Thyroid gland (tissue), 4 donors: Measurements from ENCODE around the gene RTCB.
"Not testable (repeated sequence)": the region's sequence is repeated elsewhere in the genome, so short reads cannot be mapped to it uniquely, and the experiment has no call there.

Experiments used
- POLR2A ChIP-seq, 2 donors: fragments of 450-650 bp; IDR thresholded peaks; one replicate each; pipeline ENCODE4 v1.6.1; 2017; ENCODE audit warnings: antibody characterized with exemption in 2 of 2, mild to moderate bottlenecking in 2 of 2, moderate library complexity in 1 of 2
- TF ChIP-seq, protein P1 (sequence below), 6 experiments: fragments of 200-600 bp in 3 of 6; fragments of 450-650 bp in 3 of 6; sonication (generic) in 3 of 6; IDR thresholded peaks; one replicate each; pipeline ENCODE4 v1.5.1; 2016 to 2019; ENCODE audit warnings: antibody characterized with exemption in 6 of 6, mild to moderate bottlenecking in 2 of 6, inconsistent platforms in 1 of 6, moderate library complexity in 1 of 6

DNA sequence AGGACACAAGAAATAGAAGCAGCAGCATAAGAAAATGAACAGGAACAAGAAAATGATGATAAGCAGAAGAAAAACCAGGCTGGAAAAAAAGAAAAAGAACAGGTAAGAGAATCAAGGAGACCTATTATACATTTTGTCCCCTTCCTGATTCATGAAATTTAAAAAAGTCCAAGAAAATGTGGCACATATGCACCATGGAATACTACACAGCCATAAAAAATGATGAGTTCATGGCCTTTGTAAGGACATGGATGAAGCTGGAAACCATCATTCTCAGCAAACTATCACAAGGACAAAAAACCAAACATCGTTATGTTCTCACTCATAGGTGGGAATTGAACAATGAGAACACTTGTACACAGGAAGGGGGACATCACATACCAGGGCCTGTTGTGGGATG is 60.2 kb downstream of the RTCB start:
- TF ChIP-seq, protein P1, sequence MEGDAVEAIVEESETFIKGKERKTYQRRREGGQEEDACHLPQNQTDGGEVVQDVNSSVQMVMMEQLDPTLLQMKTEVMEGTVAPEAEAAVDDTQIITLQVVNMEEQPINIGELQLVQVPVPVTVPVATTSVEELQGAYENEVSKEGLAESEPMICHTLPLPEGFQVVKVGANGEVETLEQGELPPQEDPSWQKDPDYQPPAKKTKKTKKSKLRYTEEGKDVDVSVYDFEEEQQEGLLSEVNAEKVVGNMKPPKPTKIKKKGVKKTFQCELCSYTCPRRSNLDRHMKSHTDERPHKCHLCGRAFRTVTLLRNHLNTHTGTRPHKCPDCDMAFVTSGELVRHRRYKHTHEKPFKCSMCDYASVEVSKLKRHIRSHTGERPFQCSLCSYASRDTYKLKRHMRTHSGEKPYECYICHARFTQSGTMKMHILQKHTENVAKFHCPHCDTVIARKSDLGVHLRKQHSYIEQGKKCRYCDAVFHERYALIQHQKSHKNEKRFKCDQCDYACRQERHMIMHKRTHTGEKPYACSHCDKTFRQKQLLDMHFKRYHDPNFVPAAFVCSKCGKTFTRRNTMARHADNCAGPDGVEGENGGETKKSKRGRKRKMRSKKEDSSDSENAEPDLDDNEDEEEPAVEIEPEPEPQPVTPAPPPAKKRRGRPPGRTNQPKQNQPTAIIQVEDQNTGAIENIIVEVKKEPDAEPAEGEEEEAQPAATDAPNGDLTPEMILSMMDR (IDR thresholded peaks at IDR 0.05) = not testable (repeated sequence)
- TF ChIP-seq POLR2A (IDR thresholded peaks at IDR 0.05) = not testable (repeated sequence)
